Caco-2 (cell line): ENCODE data around the gene CYP4F8. TPM values are rescaled to one million over a fixed set of nuclear protein-coding genes. Genes with fewer than 3 reads are reported as not detected.

Experiments
- BruUV-seq: library from RNA; stranded (reverse); fragments of 400-500 nt; replicated peaks from 2 replicates; lab custom pipeline; 2021; lab: Mats Ljungman, UMichigan
- CTCF ChIA-PET: fragments of 300-600 bp; sonication (Branson Sonifier 250); formaldehyde crosslinking; loops from one replicate; lab custom pipeline; 2022; ENCODE audit warnings: antibody characterized with exemption; lab: Charles Lee
- POLR2A ChIA-PET: fragments of 300-600 bp; sonication (Branson Sonifier 250); formaldehyde crosslinking; loops from one replicate; lab custom pipeline; 2022; ENCODE audit warnings: antibody characterized with exemption; lab: Charles Lee
- DNase-seq, 2 experiments: peaks; one replicate each; pipeline versions ENCODE4 v3.0.0 to v3.0.0-alpha.2; 2020 to 2022
- H3K27me3 ChIP-seq: replicated peaks from 2 replicates; pipeline ENCODE4 v1.6.0; 2011; ENCODE audit warnings: low read length; ENCODE audit not compliant: control insufficient read depth, insufficient read depth
- H3K36me3 ChIP-seq: 2 replicates; pipeline ENCODE4 v1.5.1; 2011; ENCODE audit warnings: low read length; ENCODE audit not compliant: control insufficient read depth, insufficient read depth
- H3K4me1 ChIP-seq: fragments of 250-450 bp; sonication (Bioruptor Pico); 2 replicates; pipeline ENCODE4 v1.5.1; 2020; ENCODE audit warnings: mild to moderate bottlenecking
- H3K4me3 ChIP-seq: 2 replicates; pipeline ENCODE4 v1.5.1; 2011; ENCODE audit warnings: low read depth, mild to moderate bottlenecking, control low read depth, low read length
- H3K9me3 ChIP-seq: fragments of 250-450 bp; sonication (Bioruptor Pico); 2 replicates; pipeline ENCODE4 v1.5.1; 2020; ENCODE audit warnings: mild to moderate bottlenecking, moderate library complexity
- H3K27ac Mint-ChIP-seq: one replicate; pipeline ENCODE4 v1.8.0; 2022; ENCODE audit warnings: mixed read lengths; ENCODE audit not compliant: unreplicated experiment
- H3K27me3 Mint-ChIP-seq: one replicate; pipeline ENCODE4 v1.8.0; 2022; ENCODE audit warnings: mixed read lengths; ENCODE audit not compliant: insufficient read depth, unreplicated experiment
- H3K36me3 Mint-ChIP-seq: one replicate; pipeline ENCODE4 v1.8.0; 2022; ENCODE audit warnings: mild to moderate bottlenecking, mixed read lengths; ENCODE audit not compliant: insufficient read depth, unreplicated experiment
- H3K4me1 Mint-ChIP-seq: one replicate; pipeline ENCODE4 v1.8.0; 2022; ENCODE audit warnings: low read depth, mixed read lengths; ENCODE audit not compliant: unreplicated experiment
- H3K4me3 Mint-ChIP-seq: one replicate; pipeline ENCODE4 v1.8.0; 2022; ENCODE audit warnings: mild to moderate bottlenecking, moderate library complexity, mixed read lengths; ENCODE audit not compliant: unreplicated experiment
- H3K9me3 Mint-ChIP-seq: one replicate; pipeline ENCODE4 v1.8.0; 2022; ENCODE audit warnings: mixed read lengths; ENCODE audit not compliant: unreplicated experiment
- intact Hi-C: fragments of 100-400 bp; cut with micrococcal nuclease; formaldehyde crosslinking; loops from one replicate; pipeline ENCODE4 v1.10.0; 2022; ENCODE audit not compliant: unreplicated experiment
- total RNA-seq: library from RNA; stranded (reverse); gene quantifications from 2 replicates; pipeline ENCODE4 v1.2.3, GENCODE V29; 2022
- TF ChIP-seq, protein P1 (sequence below), 2 experiments: fragments of 200-600 bp in 1 of 2; IDR thresholded peaks; 1 replicate in 1 of 2; 2 replicates in 1 of 2; pipeline versions ENCODE4 v1.5.1 to v1.8.0; 2011 to 2022; ENCODE audit warnings: antibody characterized with exemption in 1 of 2, control low read depth in 1 of 2, inconsistent platforms in 1 of 2, low read depth in 1 of 2, low read length in 1 of 2, mild to moderate bottlenecking in 1 of 2, moderate library complexity in 1 of 2; ENCODE audit not compliant: insufficient read depth in 1 of 2, severe bottlenecking in 1 of 2, unreplicated experiment in 1 of 2

Gene CYP4F8
- total RNA-seq, 1 experiment from 2014 or later = not detected

DNA sequence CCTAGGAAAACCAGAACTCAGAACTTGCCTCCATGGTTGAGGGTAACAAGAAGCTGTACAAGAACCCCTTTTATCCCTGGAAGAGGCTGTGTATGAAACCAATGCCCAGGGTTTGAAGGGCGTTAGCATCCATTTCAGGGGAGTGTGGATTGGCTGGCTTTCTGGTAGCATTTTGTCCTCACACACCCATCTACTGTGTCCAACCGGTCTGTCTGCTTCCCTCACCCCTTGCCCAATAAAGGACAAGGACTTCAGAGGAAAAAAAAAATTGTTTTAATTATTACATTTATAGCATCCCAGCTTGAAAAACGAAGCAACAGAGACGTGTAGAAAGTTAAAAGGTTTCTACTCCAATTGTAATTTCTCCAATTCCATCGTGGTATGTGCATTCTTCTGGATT lies 2.7 kb upstream of the CYP4F8 start:
- Mint-ChIP-seq H3K36me3 (no peaks in the 10 kb centered on the region), H3K27me3 (peaks cover 4% of the 10 kb centered on the region), H3K27ac (no peak overlapping the region), H3K4me3 (no peak overlapping the region), H3K4me1 (peaks cover 5% of the 10 kb centered on the region), H3K9me3 (no peaks in the 10 kb centered on the region)
- intact Hi-C loops = no loop called here
- no peaks in the 10 kb centered on the region for H3K27me3 ChIP-seq
- BruUV-seq = no TSS peak
- POLR2A ChIA-PET = no interaction called here
- TF ChIP-seq, protein P1, sequence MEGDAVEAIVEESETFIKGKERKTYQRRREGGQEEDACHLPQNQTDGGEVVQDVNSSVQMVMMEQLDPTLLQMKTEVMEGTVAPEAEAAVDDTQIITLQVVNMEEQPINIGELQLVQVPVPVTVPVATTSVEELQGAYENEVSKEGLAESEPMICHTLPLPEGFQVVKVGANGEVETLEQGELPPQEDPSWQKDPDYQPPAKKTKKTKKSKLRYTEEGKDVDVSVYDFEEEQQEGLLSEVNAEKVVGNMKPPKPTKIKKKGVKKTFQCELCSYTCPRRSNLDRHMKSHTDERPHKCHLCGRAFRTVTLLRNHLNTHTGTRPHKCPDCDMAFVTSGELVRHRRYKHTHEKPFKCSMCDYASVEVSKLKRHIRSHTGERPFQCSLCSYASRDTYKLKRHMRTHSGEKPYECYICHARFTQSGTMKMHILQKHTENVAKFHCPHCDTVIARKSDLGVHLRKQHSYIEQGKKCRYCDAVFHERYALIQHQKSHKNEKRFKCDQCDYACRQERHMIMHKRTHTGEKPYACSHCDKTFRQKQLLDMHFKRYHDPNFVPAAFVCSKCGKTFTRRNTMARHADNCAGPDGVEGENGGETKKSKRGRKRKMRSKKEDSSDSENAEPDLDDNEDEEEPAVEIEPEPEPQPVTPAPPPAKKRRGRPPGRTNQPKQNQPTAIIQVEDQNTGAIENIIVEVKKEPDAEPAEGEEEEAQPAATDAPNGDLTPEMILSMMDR (IDR thresholded peaks at IDR 0.05; ENCODE audit: insufficient read depth in 1 of 2, low read depth in 1 of 2, low read length in 1 of 2, severe bottlenecking in 1 of 2, unreplicated experiment in 1 of 2) = no peak
- H3K36me3 ChIP-seq = no peaks in the 10 kb centered on the region
- CTCF ChIA-PET = no interaction called here
- no peaks in the 10 kb centered on the region for H3K4me1 ChIP-seq
- no peak overlapping the region for H3K4me3 ChIP-seq
- no peak for DNase-seq
- no peaks in the 10 kb centered on the region for H3K9me3 ChIP-seq

DNA sequence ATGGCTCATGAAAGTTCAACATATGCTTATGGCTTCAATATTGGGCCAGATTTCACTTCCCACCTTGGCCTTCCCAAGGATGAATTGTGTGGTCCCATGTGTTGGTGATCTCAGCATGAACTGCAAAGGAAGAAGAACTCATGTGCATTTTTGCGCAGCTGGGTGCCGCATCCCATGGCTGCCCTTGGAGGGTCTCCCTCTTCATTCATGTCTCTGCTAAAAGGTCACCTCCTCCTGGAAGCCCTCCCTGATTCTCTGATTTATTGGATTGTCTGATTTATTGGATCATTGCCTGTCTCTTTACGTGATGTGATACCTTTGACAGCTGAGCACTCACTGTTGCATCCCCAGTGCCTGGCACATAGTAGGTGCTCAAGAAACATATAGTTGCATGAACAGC lies 1.7 kb upstream of the CYP4F8 start:
- no peak overlapping the region for H3K27ac Mint-ChIP-seq
- peaks cover 7% of the 10 kb centered on the region for H3K27me3 Mint-ChIP-seq
- Histone ChIP-seq H3K9me3 (no peaks in the 10 kb centered on the region), H3K27me3 (no peaks in the 10 kb centered on the region; the same call in 1 of the 2 replicates), H3K4me1 (no peaks in the 10 kb centered on the region), H3K4me3 (no peak overlapping the region), H3K36me3 (no peaks in the 10 kb centered on the region)
- DNase-seq = no peak
- H3K4me3 Mint-ChIP-seq = no peak overlapping the region
- intact Hi-C loops = no loop called here
- BruUV-seq = no TSS peak
- no peaks in the 10 kb centered on the region for H3K9me3 Mint-ChIP-seq
- no peaks in the 10 kb centered on the region for H3K36me3 Mint-ChIP-seq
- CTCF ChIA-PET = no interaction called here
- TF ChIP-seq, protein P1 (IDR thresholded peaks at IDR 0.05; ENCODE audit: insufficient read depth in 1 of 2, low read depth in 1 of 2, low read length in 1 of 2, severe bottlenecking in 1 of 2, unreplicated experiment in 1 of 2) = no peak
- POLR2A ChIA-PET = no interaction called here
- H3K4me1 Mint-ChIP-seq = peaks cover 5% of the 10 kb centered on the region

DNA sequence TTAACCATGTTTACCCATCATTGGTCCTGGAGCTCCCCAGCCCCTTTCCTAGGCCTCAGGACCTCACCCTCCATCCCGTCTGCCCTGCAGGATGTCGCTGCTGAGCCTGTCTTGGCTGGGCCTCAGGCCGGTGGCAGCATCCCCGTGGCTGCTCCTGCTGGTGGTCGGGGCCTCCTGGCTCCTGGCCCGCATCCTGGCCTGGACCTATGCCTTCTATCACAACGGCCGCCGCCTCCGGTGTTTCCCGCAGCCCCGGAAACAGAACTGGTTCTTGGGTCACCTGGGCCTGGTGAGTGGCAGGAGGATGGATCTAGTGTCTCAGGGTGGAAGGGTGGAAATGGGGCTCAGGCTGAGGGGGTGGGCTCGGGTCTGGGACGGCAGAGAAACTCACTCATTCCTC lies 508 bp downstream of the CYP4F8 start:
- TF ChIP-seq, protein P1 (IDR thresholded peaks at IDR 0.05; ENCODE audit: insufficient read depth in 1 of 2, low read depth in 1 of 2, low read length in 1 of 2, severe bottlenecking in 1 of 2, unreplicated experiment in 1 of 2) = no peak
- Histone ChIP-seq H3K27me3 (no peaks in the 10 kb centered on the region; the same call in 1 of the 2 replicates), H3K36me3 (no peaks in the 10 kb centered on the region), H3K4me3 (no peak overlapping the region), H3K9me3 (no peaks in the 10 kb centered on the region), H3K4me1 (no peaks in the 10 kb centered on the region)
- peaks cover 5% of the 10 kb centered on the region for H3K4me1 Mint-ChIP-seq
- H3K27ac Mint-ChIP-seq = no peak overlapping the region
- ChIA-PET POLR2A (no interaction called here), CTCF (no interaction called here)
- peaks cover 9% of the 10 kb centered on the region for H3K27me3 Mint-ChIP-seq
- no TSS peak for BruUV-seq
- H3K4me3 Mint-ChIP-seq = no peak overlapping the region
- H3K36me3 Mint-ChIP-seq = no peaks in the 10 kb centered on the region
- DNase-seq = no peak
- intact Hi-C loops = no loop called here
- no peaks in the 10 kb centered on the region for H3K9me3 Mint-ChIP-seq
